Effector CD4-positive, alpha-beta T cell (primary cell): Measurements from ENCODE around the gene SPEM1. TPM values are rescaled to one million over a fixed set of nuclear protein-coding genes. Genes with fewer than 3 reads are reported as not detected.

Source experiments
- DNase-seq: peaks from one replicate; pipeline ENCODE4 v3.0.0-alpha.2; 2020
- total RNA-seq: gene quantifications from one replicate; lab custom pipeline; 2026; lab: John Stamatoyannopoulos, UW

SPEM1 gene, protein sequence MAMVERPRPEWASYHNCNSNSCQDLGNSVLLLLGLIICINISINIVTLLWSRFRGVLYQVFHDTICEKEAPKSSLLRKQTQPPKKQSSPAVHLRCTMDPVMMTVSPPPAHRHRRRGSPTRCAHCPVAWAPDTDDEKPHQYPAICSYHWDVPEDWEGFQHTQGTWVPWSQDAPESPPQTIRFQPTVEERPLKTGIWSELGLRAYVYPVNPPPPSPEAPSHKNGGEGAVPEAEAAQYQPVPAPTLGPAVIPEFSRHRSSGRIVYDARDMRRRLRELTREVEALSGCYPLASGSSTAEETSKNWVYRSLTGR
- total RNA-seq, result not detected

DNA sequence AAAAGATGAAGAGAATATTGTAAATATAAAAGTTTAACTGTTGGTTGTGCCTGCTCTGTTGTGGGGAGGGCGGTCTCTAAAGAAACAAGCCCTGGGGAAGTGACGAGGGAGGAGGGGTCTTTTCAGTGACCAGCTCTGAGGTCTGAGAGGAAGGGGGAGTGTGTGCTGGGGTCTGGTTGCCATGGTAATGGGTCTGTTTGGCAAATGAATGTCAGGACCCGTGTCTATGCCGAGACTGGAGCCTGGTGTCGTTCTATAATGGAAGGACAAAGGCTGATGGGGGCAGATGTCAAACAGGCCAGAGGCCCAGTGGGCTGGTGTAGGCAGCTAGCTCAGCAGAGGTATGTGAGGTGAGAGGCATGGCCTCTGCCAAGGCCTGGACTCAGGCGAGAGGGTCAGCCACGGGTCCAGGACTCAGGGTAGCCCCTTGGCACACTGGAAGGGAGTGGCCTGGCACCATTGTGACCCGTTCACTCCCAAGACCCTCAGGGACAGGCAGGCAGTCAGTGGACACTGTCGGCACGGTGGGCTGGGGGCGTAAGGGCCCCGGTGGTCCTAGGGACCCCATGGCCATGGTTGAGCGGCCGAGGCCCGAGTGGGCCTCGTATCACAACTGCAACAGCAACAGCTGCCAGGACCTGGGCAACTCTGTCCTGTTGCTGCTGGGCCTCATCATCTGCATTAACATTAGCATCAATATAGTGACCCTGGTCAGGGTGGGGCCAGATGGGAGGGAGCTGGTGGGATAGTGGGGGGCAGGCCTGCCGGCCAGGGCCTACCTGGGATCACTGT is at the start of gene SPEM1:
Gene SPEM1, plus strand, starts transcription at position 506 of the 792 bp plus-strand sequence. Its CDS starts 61 bp downstream, at position 567.
- no peak for DNase-seq

DNA sequence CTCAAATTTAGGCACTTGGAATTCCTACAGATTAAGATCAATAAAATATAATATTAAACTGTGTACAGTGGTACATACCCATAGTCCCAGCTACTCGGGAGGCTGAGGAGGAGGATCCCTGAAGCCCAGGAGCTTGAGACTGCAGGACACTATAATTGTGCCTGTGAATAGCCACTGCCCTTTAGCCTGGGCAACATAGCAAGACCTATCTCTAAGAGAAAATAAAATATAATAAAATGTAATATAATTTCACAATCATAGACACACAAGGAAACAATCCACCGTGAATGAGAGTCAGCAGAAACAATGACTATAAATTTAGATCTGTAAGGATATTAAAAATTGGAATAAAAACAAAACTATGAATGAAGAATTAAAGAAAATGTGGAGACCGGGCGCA is 49.3 kb upstream of the SPEM1 start:
- no peak for DNase-seq

DNA sequence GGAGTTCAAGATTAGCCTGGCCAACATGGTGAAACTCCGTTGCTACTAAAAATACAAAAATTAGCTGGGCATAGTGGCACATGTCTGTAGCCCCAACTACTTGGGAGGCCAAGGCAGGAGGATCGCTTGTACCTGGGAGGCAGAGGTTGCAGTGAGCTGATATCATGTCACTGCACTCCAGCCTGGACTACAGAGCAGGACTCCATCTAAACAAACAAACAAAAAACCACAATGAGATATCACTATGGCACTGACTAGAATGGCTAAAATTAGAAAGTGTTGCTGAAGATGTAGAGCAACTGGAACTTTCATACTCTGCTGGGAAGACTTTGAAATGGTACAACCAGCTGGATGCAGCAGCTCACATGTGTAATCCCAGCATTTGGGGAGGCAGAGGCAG is 45.8 kb upstream of the SPEM1 start:
- DNase-seq, result no peak

DNA sequence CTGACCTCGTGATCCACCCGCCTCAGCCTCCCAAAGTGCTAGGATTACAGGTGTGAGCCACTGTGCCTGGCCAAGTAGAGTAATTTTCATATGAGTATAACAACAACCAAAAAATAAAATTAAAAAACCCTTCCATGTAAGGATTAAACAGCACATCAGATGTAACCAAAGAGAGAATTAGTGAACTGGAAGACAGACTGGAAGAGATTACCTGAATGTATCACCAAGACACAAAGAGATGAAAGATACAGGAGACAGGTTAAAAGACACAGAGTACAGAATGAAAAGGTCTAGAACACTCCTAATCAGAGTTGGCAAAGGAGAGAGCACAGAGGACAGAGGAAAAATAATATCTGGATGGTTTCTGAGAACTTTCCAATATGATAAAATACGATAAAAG is 41.0 kb upstream of the SPEM1 start:
- no peak for DNase-seq

DNA sequence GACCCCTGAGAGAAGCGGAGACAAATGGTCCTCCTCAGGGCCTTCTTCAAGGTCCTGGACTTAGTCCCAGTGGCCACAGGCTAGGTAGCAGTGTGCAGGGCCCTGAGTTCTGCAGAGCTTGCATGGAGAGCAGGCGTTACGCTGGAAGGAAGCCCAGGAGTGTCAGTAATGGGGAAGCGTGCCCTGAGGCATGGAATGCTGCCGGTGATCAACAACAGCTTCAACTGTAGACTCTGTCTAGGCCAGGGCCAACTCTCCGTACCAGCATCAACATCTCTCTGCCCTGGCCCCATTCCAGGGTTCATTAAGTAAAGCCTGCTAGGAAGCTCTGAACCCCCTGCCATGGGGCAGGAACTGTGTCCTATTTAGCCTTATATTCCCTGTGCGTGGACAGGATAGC is 39.8 kb upstream of the SPEM1 start:
- no peak for DNase-seq

DNA sequence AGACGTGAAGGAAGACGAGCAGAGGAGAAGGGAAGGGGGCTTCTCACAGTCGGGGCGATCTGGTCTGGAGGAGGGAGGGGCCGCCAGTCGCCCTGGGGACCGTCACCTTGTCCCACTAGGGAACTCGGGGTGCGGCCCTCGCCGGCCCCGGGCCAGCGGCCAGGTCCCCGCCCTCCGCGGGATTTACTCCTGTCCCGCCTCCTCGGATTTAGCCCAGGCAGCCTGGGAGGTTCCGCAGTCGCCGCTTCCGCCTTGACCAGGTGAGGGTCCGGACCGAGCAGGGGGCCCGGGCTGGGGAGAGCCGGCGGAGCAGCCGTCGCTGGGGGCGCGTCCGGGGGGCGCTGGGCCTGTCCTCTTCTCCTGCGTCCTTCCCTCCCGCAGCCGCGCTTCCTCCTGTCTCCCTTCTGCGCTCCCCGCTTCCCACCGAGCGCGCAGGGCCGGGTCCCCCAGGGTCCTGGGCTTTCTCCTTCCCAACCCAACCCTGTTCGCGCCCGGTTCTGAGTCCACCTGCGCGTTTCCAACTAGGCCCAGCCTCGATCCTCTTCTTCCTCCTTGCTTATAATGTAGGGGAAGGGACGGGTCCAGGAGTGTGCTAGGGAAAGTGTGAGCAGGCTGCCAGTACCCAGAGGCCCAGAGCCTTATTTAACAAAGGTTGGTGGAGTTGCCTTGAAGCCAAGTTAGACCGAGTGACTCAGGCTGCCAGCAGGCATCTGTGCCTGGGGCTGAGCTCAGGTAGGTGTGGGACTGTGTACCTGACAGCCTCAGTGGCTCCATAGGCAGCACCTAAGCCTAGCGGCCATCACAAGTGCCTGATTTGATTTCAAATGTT is 39.1 kb upstream of the SPEM1 start, which contains the start of gene TNK1:
Gene TNK1, plus strand, starts transcription at position 235 of the 829 bp plus-strand sequence. CDS start 1,838 bp downstream, outside the sequence.
- DNase-seq, result no peak

DNA sequence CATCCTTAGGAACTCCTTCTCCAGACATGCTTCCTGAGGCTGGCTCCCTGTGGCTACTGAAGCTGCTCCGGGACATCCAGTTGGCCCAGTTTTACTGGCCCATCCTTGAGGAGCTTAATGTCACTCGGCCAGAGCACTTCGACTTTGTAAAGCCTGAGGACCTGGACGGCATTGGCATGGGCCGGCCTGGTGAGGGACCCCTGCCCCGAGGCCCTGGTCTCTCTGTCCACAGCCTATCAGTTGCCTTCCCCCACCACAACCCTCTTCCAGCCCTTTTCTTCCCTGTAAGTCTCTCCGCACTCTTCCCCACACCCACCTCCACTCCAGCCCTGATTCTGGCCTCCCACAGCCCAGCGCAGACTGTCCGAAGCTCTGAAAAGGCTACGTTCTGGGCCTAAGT is 37.2 kb upstream of the SPEM1 start:
- DNase-seq, result no peak

DNA sequence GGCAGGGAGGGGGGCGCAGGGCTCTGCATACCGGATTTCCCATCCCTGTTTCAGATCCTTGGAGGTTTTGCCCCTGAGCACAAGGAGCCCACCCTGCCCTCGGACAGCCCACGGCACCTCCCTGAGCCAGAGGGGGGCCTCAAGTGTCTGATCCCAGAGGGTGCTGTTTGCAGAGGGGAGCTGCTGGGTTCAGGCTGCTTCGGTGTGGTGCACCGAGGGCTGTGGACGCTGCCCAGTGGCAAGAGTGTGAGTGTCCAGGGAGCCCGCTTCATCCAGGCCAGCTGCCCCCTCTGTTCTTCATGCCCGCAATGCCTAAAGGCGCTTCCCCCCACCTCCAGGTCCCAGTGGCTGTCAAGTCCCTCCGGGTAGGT is 36.8 kb upstream of the SPEM1 start:
- DNase-seq, result no peak

DNA sequence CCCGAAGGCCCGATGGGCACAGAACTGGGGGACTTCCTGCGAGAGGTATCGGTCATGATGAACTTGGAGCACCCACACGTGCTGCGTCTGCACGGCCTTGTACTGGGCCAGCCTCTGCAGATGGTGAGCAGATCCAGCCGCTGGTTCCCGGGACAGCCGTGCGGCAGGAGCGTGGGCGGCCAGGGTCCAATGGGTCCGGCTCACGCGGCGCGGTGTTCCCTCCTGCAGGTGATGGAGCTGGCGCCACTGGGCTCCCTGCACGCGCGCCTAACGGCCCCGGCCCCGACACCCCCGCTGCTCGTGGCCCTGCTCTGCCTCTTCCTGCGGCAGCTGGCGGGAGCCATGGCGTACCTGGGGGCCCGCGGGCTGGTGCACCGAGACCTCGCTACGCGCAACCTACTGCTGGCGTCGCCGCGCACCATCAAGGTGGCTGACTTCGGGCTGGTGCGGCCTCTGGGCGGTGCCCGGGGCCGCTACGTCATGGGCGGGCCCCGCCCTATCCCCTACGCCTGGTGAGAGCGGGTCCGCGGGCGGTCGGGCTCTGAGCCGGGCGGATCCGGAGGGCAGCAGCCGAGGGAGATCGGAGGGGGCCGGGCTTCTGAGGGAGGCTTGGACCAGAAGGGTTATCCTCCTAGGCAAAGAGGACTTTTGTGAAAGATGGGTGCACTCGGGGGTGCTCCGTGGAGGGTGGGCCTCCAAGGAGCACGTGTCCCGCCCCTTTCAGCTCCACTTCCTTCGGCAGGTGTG is 36.2 kb upstream of the SPEM1 start:
- DNase-seq, result peak; percentile 75

DNA sequence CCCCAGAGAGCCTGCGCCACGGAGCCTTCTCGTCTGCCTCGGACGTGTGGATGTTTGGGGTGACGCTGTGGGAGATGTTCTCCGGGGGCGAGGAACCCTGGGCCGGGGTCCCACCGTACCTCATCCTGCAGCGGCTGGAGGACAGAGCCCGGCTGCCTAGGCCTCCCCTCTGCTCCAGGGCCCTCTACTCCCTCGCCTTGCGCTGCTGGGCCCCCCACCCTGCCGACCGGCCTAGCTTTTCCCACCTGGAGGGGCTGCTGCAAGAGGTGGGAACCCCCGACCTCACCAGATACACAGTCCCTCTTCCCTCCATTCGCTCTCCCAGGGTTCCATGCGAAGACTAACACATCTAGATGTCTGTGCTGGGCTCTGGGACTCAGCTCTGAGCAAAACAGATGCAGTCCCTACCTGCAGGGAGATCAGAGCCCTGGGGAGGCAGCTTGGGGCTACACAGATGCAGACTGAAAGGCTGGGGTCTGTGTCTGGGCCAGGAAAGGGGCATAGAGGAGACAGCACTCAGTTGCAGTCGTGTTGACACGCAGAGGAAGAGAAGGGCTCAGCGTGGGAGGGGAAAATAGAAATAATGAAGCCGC is 35.5 kb upstream of the SPEM1 start:
- DNase-seq, result no peak

DNA sequence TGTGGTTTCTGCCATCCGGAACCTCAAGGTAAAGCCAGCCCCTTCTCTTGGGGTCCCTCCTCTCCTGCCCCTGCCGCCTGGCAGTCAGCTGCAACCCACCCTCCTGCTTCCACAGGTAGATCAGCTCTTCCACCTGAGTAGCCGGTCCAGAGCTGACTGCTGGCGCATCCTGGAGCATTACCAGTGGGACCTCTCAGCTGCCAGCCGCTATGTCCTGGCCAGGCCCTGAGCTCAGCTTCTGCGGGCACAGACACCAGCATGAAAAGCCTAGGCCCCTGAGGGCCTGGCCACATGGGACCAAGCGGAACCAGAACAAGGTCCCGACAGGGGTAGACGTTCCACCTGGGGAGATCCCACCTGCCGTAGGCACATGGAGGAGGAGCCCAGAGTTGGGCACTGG is 31.3 kb upstream of the SPEM1 start:
- no peak for DNase-seq

DNA sequence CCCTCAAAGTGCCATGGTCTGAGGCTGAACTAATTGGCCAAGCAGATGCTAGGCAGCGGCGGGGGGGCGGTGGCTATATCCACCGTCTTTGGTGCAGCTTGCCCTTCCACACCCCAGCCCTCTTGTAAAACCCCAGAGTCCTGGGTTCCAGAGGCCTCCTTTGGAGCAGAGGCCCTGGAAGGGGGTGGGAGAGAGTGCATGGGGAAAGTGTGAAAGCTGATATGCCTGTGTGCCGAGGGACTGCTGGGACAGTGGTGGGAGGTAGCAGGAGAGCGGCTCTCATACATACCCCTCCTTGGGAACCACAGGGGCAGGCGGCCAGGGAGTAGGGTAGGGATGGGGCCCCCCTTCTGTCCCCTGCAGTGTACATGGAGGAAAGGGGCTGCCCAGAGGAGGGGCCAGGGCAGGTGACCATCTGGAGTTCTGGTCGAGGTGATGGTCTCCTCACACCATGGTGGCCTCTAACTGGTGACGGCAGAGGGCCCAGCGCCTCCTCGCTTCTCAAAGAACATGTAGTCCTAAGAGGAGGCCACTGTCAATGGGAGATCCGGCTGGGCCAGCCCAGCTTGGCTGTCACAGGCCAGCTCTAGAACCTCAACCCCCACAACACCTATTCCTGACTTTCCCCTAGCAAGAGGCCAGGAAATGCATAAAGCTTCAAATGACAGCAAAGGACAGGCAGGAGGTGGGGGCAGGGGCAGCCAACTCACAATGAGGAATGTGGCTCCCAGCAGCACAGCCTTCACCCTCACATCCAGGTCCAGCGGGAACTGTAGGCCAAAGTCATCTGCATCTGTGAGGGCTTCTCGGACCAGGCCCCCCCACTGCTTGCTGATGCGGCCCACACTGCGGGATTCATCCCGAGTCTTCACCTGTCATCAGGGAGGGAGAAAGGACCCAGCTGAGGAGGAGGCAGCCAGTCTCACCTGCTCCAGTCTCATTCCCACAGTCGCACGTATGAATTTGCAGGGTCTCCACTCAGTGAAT is 29.9 kb upstream of the SPEM1 start:
- DNase-seq, result no peak

DNA sequence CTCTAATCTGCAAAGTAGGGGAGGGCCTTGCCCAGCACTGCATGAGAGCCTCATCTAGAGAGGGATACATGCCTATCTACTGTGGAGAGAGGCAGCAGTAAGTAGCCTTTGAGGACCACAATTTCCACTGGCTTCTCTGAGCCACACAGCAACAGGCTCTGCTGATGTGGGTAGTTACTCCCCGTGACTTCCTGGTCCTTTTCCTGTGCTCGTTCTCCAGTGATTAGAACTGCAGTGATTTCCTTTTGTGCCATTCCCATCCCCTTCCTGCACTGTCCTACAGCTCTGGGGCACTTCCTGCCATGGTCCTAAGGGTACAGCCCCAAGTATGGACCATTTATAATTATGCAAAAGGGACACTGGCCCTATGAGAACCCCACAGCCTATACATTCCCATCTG is 28.8 kb upstream of the SPEM1 start:
- no peak for DNase-seq

DNA sequence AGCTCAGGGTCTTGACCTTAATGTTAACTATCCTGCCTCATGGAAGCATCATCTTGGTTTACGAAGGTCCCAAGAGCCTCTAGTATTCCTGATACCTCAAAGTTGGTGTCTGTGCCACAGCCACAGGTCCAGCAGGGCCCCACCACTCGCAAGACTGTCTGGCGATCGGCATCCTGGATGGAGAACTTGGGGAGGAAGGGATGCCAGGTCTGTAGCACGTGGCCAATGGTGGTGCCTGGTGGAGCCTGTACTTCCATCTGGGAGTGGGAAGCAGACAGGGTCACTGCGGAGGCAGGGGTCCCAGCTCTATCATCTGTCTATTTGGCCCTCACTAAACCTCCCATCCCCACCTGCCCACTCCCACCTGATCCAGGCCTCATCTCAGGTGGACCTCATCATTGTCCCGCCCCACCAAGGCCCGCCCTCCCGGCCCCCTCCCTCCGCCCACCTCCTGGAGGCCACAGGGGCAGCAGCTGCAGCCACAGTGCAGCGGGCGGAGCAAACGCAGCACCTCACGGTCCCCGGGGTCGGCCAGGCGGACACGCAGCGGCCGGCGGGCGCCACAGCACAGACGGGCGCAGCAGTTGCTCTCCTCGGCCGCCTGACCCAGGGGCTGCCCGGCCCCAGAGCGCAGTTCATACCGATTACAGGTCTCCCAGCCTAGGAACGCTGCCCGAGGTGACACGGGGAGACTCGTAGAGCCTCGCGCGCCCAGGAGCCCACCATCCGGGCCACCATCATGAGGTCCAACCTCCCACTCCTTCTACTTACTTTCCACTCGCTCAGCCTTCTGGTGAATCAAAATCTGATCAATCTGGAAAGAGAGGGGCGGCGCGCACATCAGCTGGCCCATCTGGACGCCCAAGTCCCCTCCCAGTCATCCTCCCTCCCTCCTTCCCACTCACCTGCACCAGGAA is 27.2 kb upstream of the SPEM1 start:
- DNase-seq, result no peak

DNA sequence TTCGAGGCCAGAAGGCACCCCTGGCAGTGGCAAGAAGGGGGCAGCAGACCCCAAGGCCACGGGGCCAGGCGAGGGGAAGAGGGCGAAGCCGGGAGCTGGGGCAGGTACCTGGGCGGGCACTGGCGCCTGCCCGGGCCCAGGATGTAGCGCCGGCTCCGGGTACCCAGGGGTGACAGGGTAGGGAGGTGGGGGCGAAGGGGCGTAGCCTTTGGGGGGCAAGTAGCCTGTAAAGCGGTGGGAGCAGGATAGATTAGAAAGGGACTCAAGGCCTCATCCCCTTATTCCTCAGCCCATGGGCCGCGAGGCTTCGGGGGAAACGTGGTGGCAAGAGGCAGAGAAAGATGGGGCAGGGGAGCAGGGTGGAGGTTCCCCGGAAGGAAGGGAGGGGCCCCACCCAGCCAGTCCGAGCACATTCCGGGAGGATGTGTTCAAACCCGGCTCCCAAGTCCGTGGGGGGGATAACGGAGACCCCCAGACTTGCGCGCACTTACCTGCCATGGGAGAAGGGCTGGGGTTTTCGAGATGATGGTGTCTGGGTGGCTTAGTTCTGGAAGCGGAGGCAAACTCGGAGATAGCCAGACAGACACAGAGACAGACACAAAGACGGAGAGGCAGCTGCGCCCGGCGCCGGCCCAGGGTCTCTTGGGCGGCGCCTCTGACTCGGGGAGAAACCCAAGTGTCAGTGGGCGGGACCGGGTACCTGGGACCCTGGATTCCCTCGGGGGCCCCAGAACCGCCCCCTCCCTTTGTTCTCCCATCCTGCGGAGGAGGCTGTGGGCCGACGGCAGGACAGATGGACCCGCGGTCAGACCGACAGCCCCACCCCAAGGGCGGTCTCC is 26.3 kb upstream of the SPEM1 start:
- DNase-seq, result peak; percentile 72

DNA sequence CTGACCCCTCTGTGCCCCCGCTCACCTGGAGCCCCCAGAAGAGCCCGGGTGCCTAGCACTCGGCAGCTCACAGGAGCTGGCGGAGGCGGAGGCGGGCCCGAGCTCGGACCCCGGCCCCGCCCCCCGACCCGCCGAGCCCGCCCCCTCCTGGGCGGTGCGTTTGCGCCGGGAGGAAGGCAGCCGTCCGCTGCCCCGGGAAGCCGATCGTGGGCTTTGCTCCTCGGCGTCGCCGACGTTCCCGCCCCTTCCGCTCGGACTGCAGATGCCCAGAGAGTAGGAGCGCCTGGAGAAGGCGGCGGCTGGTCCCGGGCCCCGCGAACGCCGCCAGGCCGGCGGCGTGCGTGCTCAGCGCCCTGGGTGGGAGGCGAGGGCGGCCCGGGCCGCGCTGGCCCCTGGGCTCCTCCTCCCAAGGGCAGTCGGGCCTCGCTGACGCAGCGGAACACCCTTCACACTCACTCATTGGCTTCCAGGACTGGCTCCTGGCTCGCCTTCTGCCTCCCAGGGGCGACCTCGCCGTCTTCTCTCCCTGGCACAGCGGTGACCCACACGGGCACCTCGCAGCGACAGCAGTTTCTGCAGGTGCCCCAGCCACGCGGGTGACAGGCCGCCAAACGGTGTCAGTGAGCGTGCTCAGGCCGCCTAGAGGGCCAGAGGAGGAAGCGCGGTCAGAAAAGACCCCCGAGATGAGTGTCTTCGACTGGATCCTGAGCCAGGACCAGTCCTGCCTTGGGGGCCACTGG is 25.5 kb upstream of the SPEM1 start, which contains the start of gene PLSCR3:
Gene PLSCR3, minus strand, starts transcription at position 74 of the 740 bp plus-strand sequence. CDS start 415 bp downstream, outside the sequence.
- DNase-seq, result peak; percentile 75

DNA sequence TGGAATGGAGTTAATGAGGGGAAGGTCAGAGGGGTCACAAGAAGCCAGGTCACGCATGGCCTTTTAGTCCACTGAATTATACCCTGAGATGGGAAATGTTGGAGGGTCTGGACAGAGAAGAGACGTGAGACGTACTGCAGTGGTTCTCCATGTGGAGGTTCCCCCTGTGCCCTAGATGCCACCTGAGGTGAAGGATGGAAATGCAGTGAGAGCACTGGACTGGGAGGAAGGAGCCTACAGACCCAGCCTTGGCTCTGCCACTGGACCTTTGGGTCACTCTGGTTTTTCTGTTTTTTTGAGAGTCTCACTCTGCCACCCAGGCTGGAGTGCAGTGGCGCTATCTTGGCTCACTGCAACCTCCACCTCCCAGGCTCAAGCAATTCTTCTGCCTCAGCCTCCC is 24.0 kb upstream of the SPEM1 start:
- no peak for DNase-seq

DNA sequence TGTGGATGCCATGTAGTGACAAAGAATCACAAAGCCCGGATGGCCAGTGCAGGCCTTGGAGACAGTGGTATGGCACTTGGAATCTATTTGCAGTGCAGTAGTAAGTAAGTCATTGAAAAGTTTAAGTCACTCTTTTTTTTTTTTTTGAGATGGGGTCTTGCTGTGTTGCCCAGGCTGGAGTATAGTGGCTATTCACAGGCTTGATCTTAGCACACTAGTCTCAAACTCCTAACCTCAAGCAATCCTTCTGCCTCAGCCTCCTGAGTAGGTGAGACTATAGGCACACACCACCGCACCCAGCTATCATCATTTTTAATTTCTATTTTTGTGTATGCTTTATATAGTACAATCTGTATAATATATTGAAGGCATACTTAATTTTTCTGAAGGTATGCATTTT is 21.5 kb upstream of the SPEM1 start:
- DNase-seq, result no peak
